Glomerular visceral epithelial cell (primary cell): ENCODE measurements around the gene RPL3.
"Not testable (repeated sequence)": the region's sequence is repeated elsewhere in the genome, so short reads cannot be mapped to it uniquely, and the experiment has no call there.

Experiments used
- DNase-seq: peaks from one replicate; pipeline ENCODE4 v3.0.0-alpha.2; 2016; ENCODE audit errors: extremely low spot score

RPL3 gene

GRCh38 chr22:39319284-39320022 lies at the start of gene RPL3:
Gene RPL3, minus strand, starts transcription at chr22:39319623. Its CDS starts 26 bp downstream, at chr22:39319597.
- DNase-seq: peak; percentile 96

- DNase-seq: no peak
Measured at GRCh38 chr22:39369186-39369585, 49.8 kb upstream of the RPL3 start.

- no peak for DNase-seq
Measured at GRCh38 chr22:39368461-39368911, 49.1 kb upstream of the RPL3 start.

- no peak for DNase-seq
Measured at GRCh38 chr22:39367035-39367434, 47.6 kb upstream of the RPL3 start.

- DNase-seq: no peak
Measured at GRCh38 chr22:39365492-39365780, 46.0 kb upstream of the RPL3 start.

GRCh38 chr22:39364714-39365491 lies 45.5 kb upstream of the RPL3 start:
- peak; percentile 48 for DNase-seq

GRCh38 chr22:39363751-39364515 lies 44.5 kb upstream of the RPL3 start:
- no peak for DNase-seq

GRCh38 chr22:39362932-39363331 lies 43.5 kb upstream of the RPL3 start:
- DNase-seq: no peak

- DNase-seq: no peak
Measured at GRCh38 chr22:39362271-39362670, 42.8 kb upstream of the RPL3 start.

GRCh38 chr22:39361496-39361895 lies 42.1 kb upstream of the RPL3 start:
- DNase-seq: no peak

- peak; percentile 67 for DNase-seq
Measured at GRCh38 chr22:39360674-39361413, 41.4 kb upstream of the RPL3 start.

- no peak for DNase-seq
Measured at GRCh38 chr22:39360242-39360641, 40.8 kb upstream of the RPL3 start.

GRCh38 chr22:39359659-39360195 lies 40.3 kb upstream of the RPL3 start:
- no peak for DNase-seq

GRCh38 chr22:39358197-39358596 lies 38.8 kb upstream of the RPL3 start:
- not testable (repeated sequence) for DNase-seq

GRCh38 chr22:39357110-39358108 lies 38.0 kb upstream of the RPL3 start:
- peak; percentile 39 for DNase-seq

- no peak for DNase-seq
Measured at GRCh38 chr22:39356464-39356863, 37.0 kb upstream of the RPL3 start.

GRCh38 chr22:39355805-39356204 lies 36.4 kb upstream of the RPL3 start:
- DNase-seq: not testable (repeated sequence)

- no peak for DNase-seq
Measured at GRCh38 chr22:39355080-39355479, 35.7 kb upstream of the RPL3 start.

- DNase-seq: no peak
Measured at GRCh38 chr22:39353346-39353745, 33.9 kb upstream of the RPL3 start.

- no peak for DNase-seq
Measured at GRCh38 chr22:39352306-39352891, 33.0 kb upstream of the RPL3 start.
